GM21360 (cell line): ENCODE results near the gene RBM34.
A peak's percentile ranks its signal among the peaks of the same experiment; 100 is the strongest.
"Not testable (repeated sequence)": the region's sequence is repeated elsewhere in the genome, so short reads cannot be mapped to it uniquely, and the experiment has no call there.

ENCODE experiments used
- ATAC-seq: cut with Tn5 transposase; IDR thresholded peaks from one replicate; pipeline ENCODE4 v1.9.1; 2021; ENCODE audit warnings: mild to moderate bottlenecking, moderate library complexity; ENCODE audit not compliant: unreplicated experiment

RBM34 gene

DNA sequence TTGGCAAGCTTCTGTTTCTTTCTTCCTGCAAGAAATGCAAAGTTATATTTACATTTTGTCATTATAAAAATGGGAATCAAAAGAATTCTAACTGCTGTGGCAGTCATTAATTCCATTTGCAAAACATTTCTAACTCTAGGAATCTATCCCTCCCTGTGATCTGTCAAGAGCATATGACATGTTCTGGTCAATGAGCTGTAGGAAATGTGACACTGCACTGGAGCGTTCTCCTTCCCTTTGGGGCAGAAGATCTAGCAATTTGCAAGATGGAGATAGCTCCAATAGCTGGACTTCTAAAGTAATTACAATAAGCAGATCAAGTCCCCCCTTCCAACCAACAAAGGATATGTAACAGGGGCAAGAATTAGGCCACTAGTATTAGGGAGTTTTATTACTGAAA, 38.7 kb downstream of the RBM34 start:
- ATAC-seq: no peak

DNA sequence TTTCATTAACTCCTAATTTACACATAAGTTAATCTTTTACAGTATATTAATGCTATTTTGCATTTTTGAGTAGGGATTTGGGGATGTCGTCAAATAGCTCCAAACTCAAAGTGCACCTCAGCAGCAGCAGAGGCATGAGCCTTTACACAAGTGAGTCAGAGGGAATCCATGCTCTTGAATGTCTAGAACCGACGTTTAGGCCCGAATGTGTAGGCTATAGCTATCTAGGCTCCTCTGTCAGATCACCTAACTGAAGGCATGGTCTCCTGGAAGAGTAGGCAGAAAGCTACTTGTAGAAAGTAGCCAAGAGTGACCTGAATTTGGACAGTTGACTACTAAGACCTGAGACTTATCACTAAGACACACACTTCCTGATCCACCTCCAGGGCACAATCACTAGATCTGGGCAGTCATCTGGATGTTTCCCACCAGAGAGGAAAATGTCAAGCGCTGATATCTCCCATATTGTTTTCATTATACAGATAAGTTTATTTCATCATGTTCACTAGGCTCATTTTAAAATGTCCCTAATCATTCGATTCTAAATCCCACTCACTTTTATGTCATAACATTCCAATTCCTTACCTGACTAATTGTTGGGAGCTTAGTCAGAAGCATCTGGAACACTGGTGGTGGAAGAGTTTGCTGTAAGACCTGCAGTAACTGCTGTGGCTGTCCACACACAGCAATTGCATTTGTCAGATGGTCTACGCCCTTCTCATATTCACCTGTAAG, 47.7 kb downstream of the RBM34 start:
- no peak for ATAC-seq

DNA sequence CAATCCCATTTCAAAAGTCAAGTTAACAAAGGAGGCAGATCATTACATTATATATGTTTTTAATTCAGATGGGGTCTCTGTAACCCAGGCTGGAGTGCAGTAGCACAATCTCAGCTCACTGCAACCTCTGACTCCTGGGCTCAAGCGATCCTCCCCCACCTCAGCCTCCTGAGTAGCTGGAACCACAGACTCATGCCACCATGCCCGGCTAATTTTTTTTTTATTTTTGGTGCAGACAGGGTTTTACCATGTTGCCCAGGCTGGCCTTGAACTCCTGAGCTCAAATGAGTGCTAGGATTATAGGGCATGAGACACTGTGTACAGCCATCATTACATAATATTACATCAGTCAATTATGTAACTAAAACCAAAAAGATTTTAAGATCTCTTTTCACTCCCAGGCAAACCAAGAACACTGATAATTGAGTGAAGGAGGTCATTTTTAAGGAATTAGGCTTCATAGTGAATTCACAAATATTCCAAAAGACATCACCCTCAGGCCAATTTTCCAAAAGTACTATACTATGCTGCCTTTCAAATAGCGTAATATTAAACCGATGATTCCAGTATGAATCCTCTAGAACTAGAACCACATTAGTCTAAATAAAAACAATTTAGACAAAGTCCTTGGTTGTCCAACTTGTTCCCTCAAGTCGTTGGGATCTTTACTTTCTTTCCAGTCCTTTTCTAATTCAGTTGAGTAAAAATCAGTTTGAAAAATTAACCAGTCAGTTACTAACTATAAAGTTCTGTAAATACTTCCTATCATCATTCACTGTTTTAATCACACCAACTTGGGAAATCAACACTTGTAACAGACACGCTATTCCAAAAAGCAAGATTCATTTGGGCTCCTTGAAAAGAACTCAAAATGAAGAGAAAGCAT, 48.5 kb downstream of the RBM34 start:
- ATAC-seq: no peak

DNA sequence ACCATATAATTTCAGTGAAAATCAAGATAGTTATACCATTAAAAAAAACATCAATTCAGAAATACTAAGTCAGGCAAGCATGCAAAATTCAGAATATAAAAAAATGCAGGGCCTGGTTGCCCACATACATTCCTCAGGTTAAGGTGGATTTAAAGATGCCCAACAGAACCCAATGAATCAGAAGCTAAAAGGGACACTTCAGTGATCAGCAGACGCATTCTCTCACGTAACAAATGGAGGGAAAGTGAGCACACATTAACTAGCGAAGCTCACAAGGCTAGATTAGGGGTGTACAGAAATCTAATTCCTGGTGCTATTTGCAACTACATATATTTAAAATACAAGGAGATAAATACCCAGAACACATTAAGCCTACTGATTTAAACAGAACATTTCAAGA, 49.9 kb downstream of the RBM34 start:
- no peak for ATAC-seq

DNA sequence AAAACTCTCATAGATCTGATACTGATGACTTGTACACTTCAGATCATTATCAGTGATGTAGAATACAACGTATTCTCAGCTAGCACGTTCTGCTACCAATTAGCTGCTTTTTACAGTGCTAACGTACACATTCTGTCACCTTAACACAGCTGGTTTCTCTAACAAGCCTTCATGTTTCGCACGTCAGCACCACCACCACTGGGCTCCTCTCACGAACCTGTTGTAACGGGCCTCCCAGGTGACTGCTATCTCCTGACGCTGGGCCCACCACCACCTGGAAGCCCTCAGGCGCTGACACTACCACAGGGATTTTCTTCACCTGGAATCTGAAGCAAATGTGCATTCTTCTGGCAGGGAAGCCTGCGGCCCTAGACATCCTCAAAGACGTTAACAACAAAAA, 52.2 kb downstream of the RBM34 start:
- no peak for ATAC-seq

DNA sequence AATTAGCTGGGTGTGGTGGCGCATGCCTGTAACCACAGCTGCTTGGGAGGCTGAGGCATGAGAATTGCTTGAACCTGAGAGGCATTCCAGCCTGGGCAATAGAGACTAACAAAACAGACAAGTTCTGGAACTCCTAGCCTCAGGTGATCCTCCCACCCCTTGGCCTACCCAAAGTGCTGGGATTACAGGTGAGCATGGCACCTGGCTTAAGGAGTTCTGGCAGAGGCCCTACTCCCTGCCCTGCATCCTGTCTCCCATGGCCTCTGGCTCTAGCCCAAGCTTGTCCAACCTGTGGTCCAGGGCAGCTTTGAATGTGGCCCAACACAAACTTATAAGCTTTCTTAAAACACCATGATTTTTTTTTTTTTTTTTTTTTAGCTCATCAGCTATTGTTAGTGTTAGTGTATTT, 52.9 kb downstream of the RBM34 start:
- no peak for ATAC-seq

DNA sequence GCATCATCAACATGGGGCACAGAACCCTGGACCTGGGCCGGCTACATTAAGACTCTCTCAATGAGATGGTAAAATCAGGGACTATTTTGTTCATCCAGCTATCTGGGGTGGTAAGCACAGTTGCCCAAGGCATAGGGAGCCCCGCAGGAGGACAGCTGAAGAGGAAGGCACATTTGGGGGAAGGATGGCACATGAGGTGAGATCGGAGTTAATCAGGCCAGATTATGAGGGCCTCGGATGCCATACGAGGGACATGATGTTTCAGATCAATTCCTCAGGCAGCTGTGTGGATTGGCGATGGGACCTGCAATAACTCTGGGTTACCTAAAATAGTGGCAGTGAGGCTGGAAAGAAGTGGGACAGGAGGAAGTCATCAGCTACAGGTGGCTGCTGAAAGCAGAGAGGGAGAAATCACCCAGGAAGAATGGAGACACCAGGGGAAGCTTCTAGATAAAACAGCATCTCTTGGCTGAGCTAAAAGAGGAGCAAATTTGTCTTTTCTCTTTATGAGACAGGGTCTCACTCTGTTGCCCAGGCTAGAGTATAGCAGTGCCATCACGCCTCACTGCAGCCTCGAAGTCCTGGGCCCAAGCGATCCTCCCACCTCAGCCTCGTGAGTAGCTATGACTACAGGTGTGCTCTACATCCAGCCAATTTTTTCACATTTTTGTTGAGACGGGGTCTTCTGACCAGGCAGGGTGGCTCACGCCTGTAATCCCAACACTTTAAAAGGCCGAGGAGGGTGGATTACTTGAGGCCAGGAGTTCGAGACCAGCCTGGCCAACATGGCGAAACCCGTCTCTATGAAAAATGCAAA, 53.5 kb downstream of the RBM34 start:
- ATAC-seq: no peak

DNA sequence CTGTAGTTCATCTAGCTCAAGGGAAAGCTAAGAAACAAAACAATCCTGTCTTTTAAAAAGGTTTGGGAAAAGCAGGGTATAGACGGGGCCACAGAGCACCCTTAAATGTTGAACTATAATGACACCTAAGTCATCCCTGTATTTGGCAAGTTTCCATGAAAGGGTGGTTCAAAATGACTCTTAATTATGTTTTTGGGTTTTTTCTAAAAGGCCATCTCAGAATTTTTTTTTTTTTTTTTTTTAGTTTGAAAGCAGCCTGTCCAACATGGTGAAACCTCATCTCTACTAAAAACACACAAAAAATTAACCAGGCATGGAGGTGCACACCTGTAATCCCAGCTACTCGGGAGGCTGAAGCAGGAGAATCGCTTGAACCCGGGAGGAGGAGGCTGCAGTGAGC, 54.6 kb downstream of the RBM34 start:
- no peak for ATAC-seq

DNA sequence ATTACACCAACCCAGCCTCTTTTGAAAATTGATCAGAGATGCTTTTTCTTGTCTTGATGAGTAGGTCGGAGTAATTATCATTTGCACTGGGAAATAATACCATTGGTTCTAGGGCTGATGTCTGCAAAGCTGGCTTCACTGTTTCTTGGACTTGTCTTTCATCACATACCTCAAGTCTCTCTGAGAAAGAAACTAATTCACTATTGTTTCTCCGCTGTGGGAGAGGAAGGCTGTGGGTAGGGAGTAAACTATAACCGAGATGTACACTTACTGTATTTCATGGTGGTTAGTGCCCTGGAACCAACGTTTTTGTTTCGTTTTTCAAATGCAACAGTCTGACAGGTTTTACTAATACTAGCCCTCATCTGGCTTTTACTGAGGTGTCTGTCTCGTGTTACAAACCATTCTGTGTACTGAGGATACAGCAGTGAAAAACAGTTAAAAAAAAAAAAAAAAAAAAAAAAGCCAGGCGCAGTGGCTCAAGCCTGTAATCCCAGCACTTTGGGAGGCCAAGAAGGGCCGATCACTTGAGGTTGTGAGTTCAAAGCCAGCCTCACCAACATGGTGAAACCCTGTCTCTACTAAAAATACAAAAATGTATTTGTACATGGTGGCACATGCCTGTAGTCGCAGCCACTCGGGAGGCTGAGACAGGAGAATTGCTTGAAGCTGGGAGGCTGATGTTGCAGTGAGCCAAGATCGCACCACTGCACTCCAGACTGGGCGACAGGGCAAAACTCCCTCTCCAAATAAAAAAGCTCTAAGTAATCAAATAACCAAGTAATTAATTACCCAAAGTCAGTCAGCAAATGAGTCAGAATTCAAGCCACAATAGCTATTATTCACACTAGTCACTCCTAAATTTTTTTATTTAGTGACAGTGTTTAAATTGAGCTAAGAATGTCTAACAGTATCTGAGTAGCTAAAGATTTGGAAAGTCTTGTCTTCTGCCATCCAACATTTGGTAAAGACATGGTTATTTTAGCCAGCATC, 55.7 kb downstream of the RBM34 start:
- ATAC-seq: peak; percentile 71

DNA sequence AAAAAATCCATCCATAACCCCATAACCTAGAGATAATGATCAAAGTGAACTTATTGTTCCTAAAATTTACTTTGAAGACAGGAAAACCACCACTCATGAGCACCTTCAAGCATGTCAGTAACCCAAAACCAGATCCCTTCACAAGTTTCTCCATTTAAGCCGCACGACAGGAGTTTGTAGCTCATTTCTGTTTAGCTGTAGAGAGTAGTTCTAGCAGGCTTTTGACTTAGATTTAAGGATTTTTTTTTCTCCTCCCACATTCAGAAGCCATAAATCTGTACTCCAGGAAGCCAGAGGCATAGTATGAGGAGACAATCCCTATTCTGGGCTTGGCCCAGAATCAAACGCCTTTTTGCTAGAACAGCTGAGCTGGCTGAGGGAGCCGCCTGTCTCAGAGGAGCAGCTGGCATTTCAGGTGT, 58.0 kb downstream of the RBM34 start:
- ATAC-seq: no peak

DNA sequence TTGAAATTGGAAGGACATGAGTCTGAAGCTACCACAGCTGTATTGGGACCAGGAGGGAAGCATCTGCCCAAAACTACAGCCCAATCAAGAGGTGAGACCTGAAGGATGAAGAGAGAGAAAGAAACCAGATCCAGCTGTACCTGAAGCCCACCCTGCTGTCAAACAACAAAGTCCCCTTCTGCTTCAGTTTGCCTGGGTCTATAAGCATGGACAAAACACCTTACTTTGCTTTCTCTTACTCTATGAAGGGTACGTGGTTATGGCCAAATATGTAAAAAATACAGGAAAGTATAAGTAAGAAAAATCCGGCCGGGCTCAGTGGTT, 58.8 kb downstream of the RBM34 start:
- no peak for ATAC-seq

DNA sequence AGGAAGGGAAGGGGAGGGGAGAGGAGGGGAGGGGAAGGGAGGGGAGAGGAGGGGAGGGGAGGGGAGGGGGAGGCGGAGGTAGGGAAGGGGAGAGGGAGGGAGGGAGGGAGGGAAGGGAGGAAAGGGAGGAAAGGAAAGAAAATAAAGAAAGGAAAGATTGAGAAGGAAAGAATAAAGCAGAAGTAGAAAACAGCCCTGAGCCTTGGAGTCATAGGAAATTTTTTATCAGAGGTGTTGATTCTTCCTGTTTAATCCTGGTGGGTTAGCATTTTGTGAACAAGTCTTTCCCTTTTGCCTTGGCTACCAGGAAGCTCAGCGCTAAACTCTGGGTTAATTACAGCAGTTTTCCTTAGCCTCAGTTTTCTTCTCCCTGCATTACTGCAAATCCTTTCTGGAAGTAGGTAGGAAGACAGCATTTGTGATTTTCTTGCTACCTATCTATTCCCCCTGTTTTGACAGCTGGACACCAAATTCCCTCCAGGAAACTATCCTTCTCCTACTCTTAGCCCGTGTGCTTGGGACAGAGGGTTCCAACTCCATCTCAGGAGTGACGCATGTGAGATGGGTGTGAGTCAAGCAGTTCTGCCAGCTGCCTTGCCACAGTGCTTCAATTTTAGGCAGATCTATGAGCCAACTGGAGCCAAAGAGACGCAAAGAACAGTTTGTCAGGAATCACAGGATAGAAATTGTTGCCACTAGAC, 59.3 kb downstream of the RBM34 start:
- ATAC-seq: no peak

DNA sequence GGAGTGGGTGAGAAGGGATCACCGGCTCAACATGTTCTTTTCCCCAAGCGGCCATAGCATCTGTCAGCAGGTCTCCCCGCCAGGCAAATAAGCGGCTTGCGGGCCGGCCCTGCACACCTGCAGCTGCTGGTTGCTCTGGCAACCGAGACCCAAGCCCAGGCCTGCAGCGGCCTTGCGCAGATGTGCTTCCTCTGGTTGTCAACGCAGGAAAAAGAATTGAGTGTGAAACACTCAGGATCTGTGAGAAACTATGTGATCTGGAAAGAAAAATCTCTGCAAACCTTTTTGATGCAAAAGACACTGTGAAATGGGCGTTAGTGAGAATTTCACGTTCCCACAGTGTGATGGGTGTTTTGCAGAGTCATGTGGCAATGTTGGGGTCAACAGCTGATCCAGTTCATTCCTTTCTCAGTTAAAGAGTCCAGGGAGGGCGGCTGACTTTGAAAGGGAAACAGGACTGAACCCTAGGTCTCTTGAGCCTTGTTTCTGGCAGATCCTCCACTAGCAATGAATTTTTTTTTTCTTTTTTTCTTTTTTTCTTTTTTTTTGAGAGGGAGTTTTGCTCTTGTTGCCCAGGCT, 60.8 kb downstream of the RBM34 start:
- ATAC-seq: no peak

DNA sequence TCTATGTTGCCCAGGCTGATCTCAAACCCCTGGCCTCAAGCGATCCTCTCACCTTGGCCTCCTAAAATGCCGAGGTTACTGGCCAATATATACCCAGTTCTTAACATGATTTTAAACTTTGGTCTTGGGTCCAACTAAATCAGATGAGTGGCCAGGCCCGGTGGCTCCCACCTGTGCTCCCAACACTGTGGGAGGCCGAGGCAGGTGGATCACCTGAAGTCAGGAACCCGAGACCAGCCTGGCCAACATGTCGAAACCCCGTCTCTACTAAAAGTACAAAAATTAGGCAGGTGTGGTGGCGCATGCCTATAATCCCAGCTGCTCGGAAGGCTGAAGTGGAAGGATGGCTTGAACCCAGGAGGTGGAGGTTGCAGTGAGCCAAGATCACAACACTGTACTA, 62.1 kb downstream of the RBM34 start:
- no peak for ATAC-seq

DNA sequence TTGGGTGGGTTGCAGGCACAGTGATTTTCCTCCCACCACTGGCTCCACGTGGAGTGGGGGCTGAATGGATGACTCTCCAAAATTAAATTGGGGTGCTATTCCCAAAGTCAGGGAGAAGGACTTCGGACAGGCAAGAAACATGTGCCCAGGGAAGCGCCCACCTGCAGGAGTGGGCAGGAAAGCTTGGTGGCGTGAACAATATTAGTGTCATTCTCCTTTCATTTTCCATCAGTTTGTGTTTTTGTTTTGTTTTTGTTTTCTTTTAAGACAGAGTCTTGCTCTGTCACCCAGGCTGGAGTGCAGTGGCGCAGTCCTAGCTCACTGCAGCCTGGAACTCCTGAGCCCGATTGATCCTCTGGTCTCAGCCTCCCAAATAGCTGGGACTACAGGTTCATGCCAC, 62.5 kb downstream of the RBM34 start:
- ATAC-seq: no peak

DNA sequence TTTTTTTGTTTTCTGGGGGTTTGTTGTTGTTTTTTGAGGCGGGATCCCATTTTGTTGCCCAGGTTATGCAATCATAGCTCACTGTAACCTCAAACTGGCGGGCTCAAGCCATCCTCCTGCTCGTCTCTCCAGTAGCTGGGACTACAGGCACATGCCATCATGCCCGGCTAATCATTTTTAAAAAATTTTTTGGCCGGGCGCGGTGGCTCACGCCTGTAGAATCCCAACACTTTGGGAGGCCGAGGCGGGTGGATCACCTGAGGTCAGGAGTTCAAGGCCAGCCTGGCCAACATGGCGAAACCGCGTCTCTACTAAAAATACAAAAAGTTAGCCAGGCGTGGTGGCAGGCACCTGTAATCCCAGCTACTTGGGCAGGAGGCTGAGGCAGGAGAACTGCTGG, 63.5 kb downstream of the RBM34 start:
- ATAC-seq: not testable (repeated sequence)

DNA sequence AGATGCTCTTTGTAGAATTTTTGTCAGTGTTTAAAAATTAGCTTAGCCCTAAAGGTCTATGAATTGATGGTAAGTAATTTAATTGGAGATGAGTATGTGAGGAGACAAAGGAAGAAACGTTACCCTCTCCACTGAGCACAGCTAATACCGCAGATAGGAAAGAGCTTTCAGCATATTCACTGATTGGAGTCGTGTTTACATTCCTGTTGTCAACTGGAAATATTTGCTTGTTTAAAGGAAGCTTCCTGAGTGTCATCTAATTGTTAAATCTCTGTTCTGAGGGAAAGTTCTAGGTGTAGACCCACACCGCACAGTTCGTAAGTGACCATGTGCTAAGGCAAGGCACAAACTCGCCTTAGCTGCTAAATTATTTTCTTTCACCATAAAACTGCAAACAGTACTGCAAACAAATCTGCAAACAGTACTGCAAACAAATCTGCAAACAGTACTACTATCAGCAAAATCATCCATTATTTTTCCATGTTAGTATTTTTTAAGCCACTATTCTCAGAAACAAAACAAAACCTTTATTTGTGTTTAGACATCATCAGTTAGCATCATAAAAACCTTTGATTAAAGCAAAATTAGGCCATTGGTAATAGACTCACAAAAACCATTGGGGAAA, 65.0 kb downstream of the RBM34 start:
- no peak for ATAC-seq

DNA sequence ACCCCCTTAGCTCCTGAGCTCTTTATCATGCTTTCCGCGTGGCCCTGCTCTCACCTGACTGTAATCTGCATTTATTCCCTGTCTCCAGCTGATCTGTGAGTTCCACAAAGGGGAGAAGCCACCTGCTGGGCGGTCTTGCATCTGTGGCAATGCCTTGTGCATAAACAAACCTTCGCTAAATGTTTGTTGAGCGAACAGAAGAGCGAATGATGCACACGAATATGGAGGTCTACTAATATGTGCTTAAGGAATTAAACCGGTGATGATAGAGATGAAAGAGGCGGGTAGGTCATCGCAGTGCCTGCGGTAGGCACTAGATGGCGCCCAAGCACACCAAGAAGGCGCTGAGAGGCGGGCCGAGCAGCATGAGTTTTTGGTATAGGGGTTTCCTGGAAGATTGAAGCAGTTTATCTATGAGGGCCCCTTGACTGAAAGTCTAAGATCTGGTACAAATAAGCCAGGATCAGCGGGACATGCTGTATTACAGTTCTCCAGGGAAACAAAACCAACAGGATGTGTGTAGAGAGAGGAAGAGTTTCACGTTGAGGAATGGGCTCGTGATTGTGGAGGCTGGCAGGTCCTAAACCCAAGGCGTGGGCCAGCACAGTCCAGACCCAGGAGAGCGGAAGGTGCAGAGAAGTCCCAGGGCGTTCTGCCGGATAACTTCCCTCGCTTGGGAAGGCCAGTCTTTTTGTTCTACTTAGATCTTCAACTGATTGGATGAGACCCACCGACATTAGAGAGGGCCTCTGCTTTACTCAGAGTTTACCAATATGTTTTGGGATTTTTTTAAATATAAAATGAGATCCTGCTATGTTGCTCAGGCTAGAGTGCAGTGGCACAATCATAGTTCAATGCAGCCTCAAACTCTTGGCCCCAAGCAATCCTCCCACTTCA, 67.1 kb downstream of the RBM34 start:
- peak; percentile 64 for ATAC-seq
